H1 (cell line): ENCODE measurements around the gene MAP4K4. TPM values are rescaled to one million over a fixed set of nuclear protein-coding genes. Genes with fewer than 3 reads are reported as not detected.

Experiments
- CTCF ChIA-PET: fragments of 300-600 bp; sonication (Branson Sonifier 250); formaldehyde crosslinking; loops from one replicate; lab custom pipeline; 2021; ENCODE audit not compliant: partially characterized antibody; lab: Charles Lee
- POLR2A ChIA-PET: fragments of 300-600 bp; sonication (Branson Sonifier 250); formaldehyde crosslinking; loops from one replicate; lab custom pipeline; 2021; ENCODE audit warnings: inconsistent platforms; ENCODE audit not compliant: partially characterized antibody; lab: Charles Lee
- DNase-seq, 2 experiments: peaks; one replicate each; pipeline versions ENCODE4 v3.0.0 to v3.0.0-alpha.2; 2010 to 2022; ENCODE audit warnings: low spot score in 2 of 2, low read depth in 1 of 2, mixed read lengths in 1 of 2
- FAIRE-seq: peaks from 2 replicates; lab custom pipeline; 2011; peaks lifted over from hg19 to GRCh38; lab: Jason Lieb, UNC
- H2AFZ ChIP-seq: 2 replicates; pipeline ENCODE4 v1.8.1; 2012; ENCODE audit warnings: low read length, inconsistent platforms
- H2AK5ac ChIP-seq: 2 replicates; pipeline ENCODE4 v1.6.1; 2013; ENCODE audit warnings: low read depth, low read length
- H2BK120ac ChIP-seq: replicated peaks from 2 replicates; pipeline ENCODE3; 2013; ENCODE audit warnings: low read depth, low read length, inconsistent platforms
- H2BK12ac ChIP-seq: 2 replicates; pipeline ENCODE4 v1.6.1; 2013; ENCODE audit warnings: low read depth, low read length
- H2BK15ac ChIP-seq: 2 replicates; pipeline ENCODE4 v1.6.1; 2013; ENCODE audit warnings: low read length
- H2BK20ac ChIP-seq: 2 replicates; pipeline ENCODE4 v1.6.1; 2013; ENCODE audit warnings: low read length
- H2BK5ac ChIP-seq: 2 replicates; pipeline ENCODE4 v1.6.1; 2013; ENCODE audit warnings: low read depth, low read length
- H3K14ac ChIP-seq: 2 replicates; pipeline ENCODE4 v1.6.1; 2013; ENCODE audit warnings: inconsistent platforms; ENCODE audit not compliant: insufficient read length
- H3K18ac ChIP-seq: 2 replicates; pipeline ENCODE4 v1.6.1; 2013; ENCODE audit warnings: low read length; ENCODE audit errors: extremely low read depth
- H3K23ac ChIP-seq: 2 replicates; pipeline ENCODE4 v1.6.1; 2013; ENCODE audit warnings: inconsistent platforms; ENCODE audit not compliant: insufficient read length
- H3K23me2 ChIP-seq: 2 replicates; pipeline ENCODE4 v1.6.1; 2013; ENCODE audit warnings: low read depth, low read length
- H3K27ac ChIP-seq: 2 replicates; pipeline ENCODE4 v1.6.1; 2011; ENCODE audit warnings: low read depth, low read length, inconsistent platforms
- H3K27me3 ChIP-seq, 4 experiments: replicated peaks in 1 of 4; 1 replicate in 1 of 4; 2 replicates in 3 of 4; pipeline versions ENCODE4 v1.6.1 to v1.8.1; 2011 to 2013; ENCODE audit warnings: low read length in 3 of 4, mild to moderate bottlenecking in 3 of 4, inconsistent platforms in 2 of 4, mixed read lengths in 2 of 4, moderate library complexity in 1 of 4; ENCODE audit not compliant: control insufficient read depth in 3 of 4, insufficient read depth in 3 of 4; ENCODE audit errors: extremely low read depth in 1 of 4
- H3K36me3 ChIP-seq, 4 experiments: 2 replicates each; pipeline versions ENCODE4 v1.6.1 to v1.8.1; 2011 to 2013; ENCODE audit warnings: mild to moderate bottlenecking in 4 of 4, low read length in 3 of 4, moderate library complexity in 2 of 4, control low read depth in 1 of 4, inconsistent platforms in 1 of 4; ENCODE audit not compliant: insufficient read depth in 4 of 4, control insufficient read depth in 2 of 4
- H3K4ac ChIP-seq: replicated peaks from 2 replicates; pipeline ENCODE3; 2013; ENCODE audit warnings: low read length, low read depth, mixed read lengths, inconsistent platforms; ENCODE audit not compliant: insufficient read length
- H3K4me1 ChIP-seq, 4 experiments: replicated peaks in 1 of 4; 1 replicate in 1 of 4; 2 replicates in 3 of 4; pipeline versions ENCODE4 v1.6.1 to v1.8.1; 2011 to 2013; ENCODE audit warnings: low read length in 3 of 4, inconsistent platforms in 2 of 4, mixed read lengths in 1 of 4; ENCODE audit not compliant: insufficient read depth in 4 of 4, control insufficient read depth in 3 of 4
- H3K4me2 ChIP-seq, 2 experiments: 2 replicates each; pipeline versions ENCODE4 v1.6.1 to v1.8.1; 2011 to 2013; ENCODE audit warnings: low read depth in 2 of 2, low read length in 2 of 2, control low read depth in 1 of 2, inconsistent platforms in 1 of 2, mild to moderate bottlenecking in 1 of 2; ENCODE audit not compliant: insufficient read depth in 1 of 2
- H3K4me3 ChIP-seq, 4 experiments: fragments of 200-600, 300-600 bp in 1 of 4; sonication (generic), shearing (Covaris generic), sonication (Bioruptor Twin) in 1 of 4; 2 replicates each; pipeline versions ENCODE4 v1.5.1 to v1.8.1; 2011 to 2016; ENCODE audit warnings: low read length in 4 of 4, low read depth in 3 of 4, control low read depth in 2 of 4, inconsistent platforms in 2 of 4, mild to moderate bottlenecking in 2 of 4, mixed read lengths in 1 of 4, moderate library complexity in 1 of 4; ENCODE audit not compliant: insufficient read depth in 2 of 4; ENCODE audit errors: extremely low read depth in 1 of 4
- H3K56ac ChIP-seq: replicated peaks from 2 replicates; pipeline ENCODE3; 2013; ENCODE audit warnings: low read depth, mild to moderate bottlenecking, mixed read lengths, low read length, inconsistent platforms; ENCODE audit not compliant: insufficient read length
- H3K79me1 ChIP-seq: 2 replicates; pipeline ENCODE4 v1.6.1; 2013; ENCODE audit warnings: low read depth, low read length, control low read depth
- H3K79me2 ChIP-seq, 2 experiments: 2 replicates each; pipeline versions ENCODE4 v1.6.1 to v1.8.1; 2012 to 2013; ENCODE audit warnings: low read length in 2 of 2, mild to moderate bottlenecking in 2 of 2, inconsistent platforms in 1 of 2; ENCODE audit not compliant: insufficient read depth in 2 of 2, control insufficient read depth in 1 of 2
- H3K9ac ChIP-seq, 4 experiments: replicated peaks in 1 of 4; 1 replicate in 1 of 4; 2 replicates in 3 of 4; pipeline versions ENCODE4 v1.6.1 to v1.8.1; 2011 to 2013; ENCODE audit warnings: low read depth in 3 of 4, low read length in 3 of 4, control low read depth in 2 of 4, mild to moderate bottlenecking in 2 of 4, moderate library complexity in 2 of 4, inconsistent platforms in 1 of 4; ENCODE audit errors: extremely low read depth in 1 of 4
- H3K9me3 ChIP-seq, 2 experiments: 2 replicates each; pipeline versions ENCODE4 v1.6.1 to v1.8.1; 2012 to 2013; ENCODE audit warnings: mild to moderate bottlenecking in 2 of 2, moderate library complexity in 2 of 2, control low read depth in 1 of 2, inconsistent platforms in 1 of 2, low read depth in 1 of 2, low read length in 1 of 2, mixed read lengths in 1 of 2; ENCODE audit not compliant: insufficient read depth in 2 of 2
- H4K20me1 ChIP-seq, 2 experiments: replicated peaks in 1 of 2; 2 replicates each; pipeline versions ENCODE3 to v1.8.1; 2011 to 2013; ENCODE audit warnings: inconsistent platforms in 2 of 2, low read length in 2 of 2, mild to moderate bottlenecking in 1 of 2; ENCODE audit not compliant: insufficient read depth in 2 of 2, control insufficient read depth in 1 of 2
- H4K5ac ChIP-seq: 2 replicates; pipeline ENCODE4 v1.6.1; 2013; ENCODE audit warnings: low read length, low read depth, mixed read lengths, inconsistent platforms; ENCODE audit not compliant: insufficient read length
- H4K8ac ChIP-seq: 2 replicates; pipeline ENCODE4 v1.8.0; 2013; ENCODE audit warnings: mild to moderate bottlenecking, moderate library complexity, low read length, inconsistent platforms; ENCODE audit not compliant: insufficient read depth; ENCODE audit errors: extremely low read depth
- H4K91ac ChIP-seq: replicated peaks from 2 replicates; pipeline ENCODE3; 2013; ENCODE audit warnings: low read length, mixed read lengths, inconsistent platforms; ENCODE audit not compliant: insufficient read length
- BCL11A ChIP-seq, 2 experiments: IDR thresholded peaks; one replicate each; pipeline ENCODE4 v1.6.1; 2011; ENCODE audit warnings: low read depth in 2 of 2, low read length in 2 of 2, mild to moderate bottlenecking in 2 of 2
- CREB1 ChIP-seq: IDR thresholded peaks from 2 replicates; pipeline ENCODE4 v1.6.1; 2012; ENCODE audit warnings: inconsistent platforms
- NANOG ChIP-seq: IDR thresholded peaks from 2 replicates; pipeline ENCODE4 v1.6.1; 2011; ENCODE audit warnings: low read length, low read depth, mild to moderate bottlenecking, inconsistent platforms; ENCODE audit not compliant: insufficient read depth, poor library complexity, severe bottlenecking
- TCF12 ChIP-seq: IDR thresholded peaks from 2 replicates; pipeline ENCODE4 v1.6.1; 2011; ENCODE audit warnings: low read depth, mild to moderate bottlenecking, low read length
- WGBS, 2 experiments: shearing (Covaris generic) in 1 of 2; methylation state at CpG; one replicate each; pipeline versions ENCODE4 v1.1.6 to v1.1.7; 2013 to 2015; ENCODE audit warnings: low lambda C conversion rate in 2 of 2, mixed read lengths in 2 of 2, inconsistent platforms in 1 of 2, low coverage in 1 of 2, missing lambda C conversion rate in 1 of 2; ENCODE audit not compliant: insufficient replicate concordance in 2 of 2, insufficient coverage in 1 of 2, insufficient read length in 1 of 2; ENCODE audit errors: extremely low coverage in 1 of 2, missing lambda C conversion rate in 1 of 2; 5-methylcytosine and 5-hydroxymethylcytosine counted together
- polyA plus RNA-seq, 7 experiments: library from polyadenylated mRNA; depleted of rRNA in 3 of 7; stranded (reverse) in 5 of 7; unstranded in 2 of 7; fragments of >200 nt in 5 of 7; fragments of 200-250 nt in 2 of 7; gene quantifications; 1 replicate in 5 of 7; 2 replicates in 1 of 7; 4 replicates in 1 of 7; pipeline versions ENCODE4 v1.2.1 to v1.2.3, GENCODE V29; 2011 to 2013; ENCODE audit warnings: missing spikeins in 2 of 7, mixed read lengths in 2 of 7
- total RNA-seq: library from RNA; stranded (reverse); fragmentation: NEBNext Ultra II Directional; extraction: Animal tissue kit (Norgen Biotek cat#: 25700); gene quantifications from 2 replicates; pipeline ENCODE4 v1.2.1, GENCODE V29; 2021

Gene MAP4K4
- total and polyA plus RNA-seq, 2 of the 8 experiments (the other 6 are each of a cell fraction or from before 2014, with no cell fraction given), result 53.2 to 138 TPM

GRCh38 chr2:101842471-101842870 lies 145.0 kb downstream of the MAP4K4 start:
- WGBS, 2 experiments, result 82% methylated on average over 1 of the region's 1 CpG; no CpG with 5 or more reads in 1 of the 2 experiments
- FAIRE-seq, result no peak
- H3K14ac ChIP-seq, result no peak overlapping the region
- no peak for TF ChIP-seq NANOG
- TF ChIP-seq CREB1, result no peak
- no peak for TF ChIP-seq BCL11A (IDR thresholded peaks at IDR 0.05; ENCODE audit: low read depth in 2 of 2, low read length in 2 of 2)
- no peak for TF ChIP-seq TCF12

More at GRCh38 chr2:101842471-101842870, 145.0 kb downstream of the MAP4K4 start:
- H2AK5ac ChIP-seq, result no peak overlapping the region
- H3K56ac ChIP-seq, result no peak overlapping the region
- no peaks in the 10 kb centered on the region for H3K79me1 ChIP-seq
- no peaks in the 10 kb centered on the region for H3K79me2 ChIP-seq
- CTCF ChIA-PET, result no interaction called here
- H4K8ac ChIP-seq, result no peak overlapping the region
- no peak overlapping the region; the same call in 1 of the 2 replicates for H2BK5ac ChIP-seq
- no peak overlapping the region for H2BK120ac ChIP-seq
- no peak overlapping the region for H2AFZ ChIP-seq
- H3K18ac ChIP-seq, result no peak overlapping the region
- no peaks in the 10 kb centered on the region for H3K4me1 ChIP-seq
- H3K36me3 ChIP-seq, result peaks cover 12 to 68% (median 52%) of the 10 kb centered on the region in 4 experiments; a peak in 7 of 8 replicates
- H3K9me3 ChIP-seq, result no peaks in the 10 kb centered on the region
- H2BK12ac ChIP-seq, result no peak overlapping the region
- H3K23ac ChIP-seq, result no peak overlapping the region
- H4K20me1 ChIP-seq, result peaks cover 1 to 2% of the 10 kb centered on the region in 2 experiments
- DNase-seq, result no peak
- no peak overlapping the region for H3K4me2 ChIP-seq
- no peak overlapping the region for H4K5ac ChIP-seq
- no peak overlapping the region for H2BK15ac ChIP-seq
- POLR2A ChIA-PET, result no interaction called here
- H3K4me3 ChIP-seq, result no peak overlapping the region
- no peaks in the 10 kb centered on the region for H3K27me3 ChIP-seq
- H3K9ac ChIP-seq, result no peak overlapping the region
- H4K91ac ChIP-seq, result no peak overlapping the region
- H3K27ac ChIP-seq, result no peak overlapping the region
- H3K23me2 ChIP-seq, result no peaks in the 10 kb centered on the region; the same call in 1 of the 2 replicates
- no peak overlapping the region for H3K4ac ChIP-seq
- no peak overlapping the region for H2BK20ac ChIP-seq
